Activated naive CD4-positive, alpha-beta T cell treated with anti-CD3 and anti-CD28 coated beads, Interleukin-2, amount 10 ng/mL, durations not matched to agents 7 days and 5 days (primary cell): Measurements from ENCODE around the gene AEBP2.

ENCODE experiments used
- CTCF ChIA-PET: fragments of 350-600 bp; sonication (Branson Sonifier 250); formaldehyde crosslinking; loops from one replicate; lab custom pipeline; 2021; ENCODE audit warnings: antibody characterized with exemption; lab: Charles Lee
- DNase-seq: peaks from one replicate; pipeline ENCODE4 v3.0.0-alpha.2; 2020
- H3K27ac Mint-ChIP-seq: one replicate; pipeline ENCODE4 v1.8.0; 2021; ENCODE audit warnings: mild to moderate bottlenecking, moderate library complexity, mixed read lengths
- H3K27me3 Mint-ChIP-seq: one replicate; pipeline ENCODE4 v1.8.0; 2021; ENCODE audit warnings: mild to moderate bottlenecking, mixed read lengths
- H3K36me3 Mint-ChIP-seq: one replicate; pipeline ENCODE4 v1.8.0; 2021; ENCODE audit warnings: mixed read lengths
- H3K4me1 Mint-ChIP-seq: one replicate; pipeline ENCODE4 v1.8.0; 2021; ENCODE audit warnings: mixed read lengths
- H3K4me3 Mint-ChIP-seq: one replicate; pipeline ENCODE4 v1.8.0; 2021; ENCODE audit warnings: mild to moderate bottlenecking, moderate library complexity, mixed read lengths
- H3K9me3 Mint-ChIP-seq: one replicate; pipeline ENCODE4 v1.8.0; 2021; ENCODE audit warnings: mixed read lengths

The AEBP2 gene

DNA sequence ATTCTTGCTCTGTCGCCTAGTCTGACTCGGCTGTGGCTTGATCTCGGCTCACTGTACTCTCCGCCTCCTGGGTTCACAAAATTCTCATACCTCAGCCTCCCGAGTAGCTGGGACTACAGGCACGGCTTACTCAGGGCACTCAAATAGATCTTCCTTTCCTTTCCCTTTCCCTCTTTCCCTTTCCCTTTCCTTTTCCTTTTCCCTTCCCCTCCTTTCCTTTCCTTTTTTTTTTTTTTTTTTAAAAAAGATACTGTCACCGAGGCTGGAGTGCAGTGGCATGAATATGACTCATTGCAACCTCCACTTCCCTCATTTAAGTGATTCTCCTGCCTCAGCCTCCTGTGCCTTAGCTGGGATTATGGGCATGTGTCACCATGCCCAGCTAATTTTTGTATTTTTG, 86.0 kb downstream of the AEBP2 start:
- H3K27me3 Mint-ChIP-seq = no peaks in the 10 kb centered on the region
- CTCF ChIA-PET = no interaction called here
- H3K4me3 Mint-ChIP-seq = no peak overlapping the region

DNA sequence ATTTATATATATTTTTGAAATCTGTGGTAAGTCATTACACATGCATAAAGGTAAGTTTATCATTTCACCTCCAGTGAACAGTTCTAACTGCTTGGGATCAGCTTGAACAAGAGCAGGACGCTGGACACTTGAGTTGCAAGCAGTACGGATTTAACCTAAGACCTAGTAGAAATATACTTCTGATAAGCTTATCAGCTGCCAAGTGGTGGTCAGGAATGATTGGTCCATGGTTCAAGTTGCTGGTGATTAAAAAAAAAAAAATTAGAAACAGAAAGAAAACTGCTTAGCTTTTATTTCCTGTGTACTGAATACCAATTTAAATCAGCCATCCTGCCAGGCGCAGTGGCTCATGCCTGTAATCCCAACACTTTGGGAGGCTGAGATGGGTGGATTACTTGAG, 88.6 kb downstream of the AEBP2 start:
- Mint-ChIP-seq H3K27me3 (no peaks in the 10 kb centered on the region), H3K27ac (no peak overlapping the region), H3K4me1 (peaks cover 21% of the 10 kb centered on the region), H3K36me3 (peaks cover 9% of the 10 kb centered on the region), H3K9me3 (no peaks in the 10 kb centered on the region), H3K4me3 (no peak overlapping the region)
- CTCF ChIA-PET = no interaction called here
- DNase-seq = no peak

More for the DNA sequence above, 86.0 kb downstream of the AEBP2 start:
- H3K36me3 Mint-ChIP-seq = peaks cover 7% of the 10 kb centered on the region
- no peaks in the 10 kb centered on the region for H3K9me3 Mint-ChIP-seq
- no peak overlapping the region for H3K27ac Mint-ChIP-seq
- DNase-seq = no peak
- H3K4me1 Mint-ChIP-seq = peaks cover 20% of the 10 kb centered on the region

DNA sequence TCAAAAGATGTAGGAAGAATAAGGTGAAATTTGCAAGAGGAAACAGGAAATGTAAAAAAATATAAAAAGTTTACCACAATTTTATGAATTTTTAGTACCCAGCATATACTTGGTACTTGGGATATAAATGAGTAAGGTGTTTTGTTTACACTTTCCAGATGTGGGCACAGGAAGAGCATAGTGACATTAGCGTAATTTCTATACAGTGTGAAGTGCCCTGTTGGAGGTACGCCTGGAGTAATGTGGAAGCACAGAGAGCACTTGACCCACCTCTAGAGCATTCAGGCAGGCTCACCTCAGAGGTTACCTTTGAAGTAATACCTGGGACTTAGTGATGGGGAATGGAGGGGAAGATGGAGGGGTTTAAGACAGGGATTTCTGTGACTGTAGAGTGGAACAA, 89.5 kb downstream of the AEBP2 start:
- Mint-ChIP-seq H3K27ac (no peak overlapping the region), H3K36me3 (peaks cover 13% of the 10 kb centered on the region), H3K27me3 (no peaks in the 10 kb centered on the region), H3K9me3 (peaks cover under 1% of the 10 kb centered on the region), H3K4me3 (no peak overlapping the region), H3K4me1 (peaks cover 21% of the 10 kb centered on the region)
- CTCF ChIA-PET = no interaction called here
- no peak for DNase-seq

DNA sequence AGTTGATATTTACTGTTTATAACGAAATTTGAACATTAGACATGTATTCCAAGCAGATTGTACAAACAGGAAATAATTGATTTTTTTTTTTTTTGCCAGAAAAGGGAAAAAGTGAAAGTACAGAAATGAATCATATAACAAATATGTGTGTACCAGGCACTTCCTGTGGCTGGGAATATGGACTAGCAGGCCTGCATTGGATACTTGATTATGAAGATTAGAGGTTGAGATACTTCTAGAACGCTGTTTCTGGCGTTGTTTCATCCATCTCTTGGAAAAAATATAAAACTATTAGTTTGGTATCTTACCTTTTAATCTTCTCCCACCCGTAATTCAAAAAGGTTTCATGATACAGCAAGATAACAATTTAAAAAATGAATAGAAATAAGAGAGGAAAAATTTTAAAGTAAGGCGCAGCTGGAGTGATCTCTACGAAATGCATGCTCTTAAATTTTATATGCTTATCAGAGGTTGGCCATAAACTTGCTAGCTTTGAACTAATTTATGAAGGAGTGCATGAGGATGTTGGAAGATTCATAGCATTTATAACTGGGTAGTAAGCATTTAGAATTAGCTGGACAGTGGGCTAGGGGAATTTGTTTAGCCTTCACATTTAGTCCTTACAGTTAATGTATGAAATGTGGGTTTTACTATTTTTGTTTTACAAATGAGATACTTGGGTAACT, 90.8 kb downstream of the AEBP2 start:
- peaks cover 16% of the 10 kb centered on the region for H3K36me3 Mint-ChIP-seq
- H3K4me1 Mint-ChIP-seq = peaks cover 22% of the 10 kb centered on the region
- peaks cover 6% of the 10 kb centered on the region for H3K9me3 Mint-ChIP-seq
- CTCF ChIA-PET = no interaction called here
- H3K27me3 Mint-ChIP-seq = no peaks in the 10 kb centered on the region
- no peak overlapping the region for H3K27ac Mint-ChIP-seq
- DNase-seq = no peak
- H3K4me3 Mint-ChIP-seq = no peak overlapping the region

DNA sequence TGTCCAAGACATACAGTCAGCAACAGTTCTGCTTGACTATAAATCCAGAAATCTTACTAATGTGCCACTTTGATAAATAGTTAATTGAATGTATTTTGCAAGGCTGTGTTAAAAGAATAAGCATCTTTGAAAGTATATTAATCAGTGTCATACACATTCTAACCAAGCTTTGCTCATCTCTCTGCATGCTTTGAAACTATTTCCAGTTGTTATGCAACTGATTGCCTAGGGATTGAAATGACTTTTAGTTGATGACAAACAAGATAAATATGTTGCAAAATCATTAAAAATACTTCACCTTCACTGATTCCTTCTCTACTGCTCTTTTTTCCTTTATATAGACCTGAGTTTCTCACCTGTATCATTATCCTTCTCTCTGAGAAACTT, 91.3 kb downstream of the AEBP2 start:
- H3K27ac Mint-ChIP-seq = no peak overlapping the region
- peaks cover 11% of the 10 kb centered on the region for H3K9me3 Mint-ChIP-seq
- peaks cover 21% of the 10 kb centered on the region for H3K36me3 Mint-ChIP-seq
- H3K27me3 Mint-ChIP-seq = no peaks in the 10 kb centered on the region
- no peak for DNase-seq
- H3K4me1 Mint-ChIP-seq = peaks cover 24% of the 10 kb centered on the region
- no peak overlapping the region for H3K4me3 Mint-ChIP-seq
- CTCF ChIA-PET = no interaction called here

DNA sequence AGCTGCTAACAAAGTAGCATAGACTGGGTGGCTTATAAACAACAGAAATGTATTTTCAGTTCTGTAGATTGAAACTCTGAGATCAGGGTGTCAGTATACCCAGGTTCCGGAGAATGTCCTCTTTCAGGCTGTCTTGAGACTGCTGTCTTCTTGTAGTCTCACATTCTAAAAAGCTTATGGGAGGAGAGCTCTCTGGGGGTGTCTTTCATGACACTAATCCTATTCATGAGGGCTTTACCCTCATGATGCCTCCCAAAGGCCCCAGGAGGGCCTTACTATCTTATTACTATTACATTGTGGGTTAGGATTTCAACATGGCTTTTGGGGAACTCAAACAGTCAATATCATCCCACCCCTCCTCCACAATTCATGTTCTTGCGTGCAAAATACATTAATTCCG, 94.3 kb downstream of the AEBP2 start:
- Mint-ChIP-seq H3K27ac (no peak overlapping the region), H3K4me1 (peaks cover 19% of the 10 kb centered on the region), H3K4me3 (no peak overlapping the region), H3K36me3 (peaks cover 22% of the 10 kb centered on the region), H3K27me3 (no peaks in the 10 kb centered on the region), H3K9me3 (peaks cover 16% of the 10 kb centered on the region)
- CTCF ChIA-PET = no interaction called here
- no peak for DNase-seq

DNA sequence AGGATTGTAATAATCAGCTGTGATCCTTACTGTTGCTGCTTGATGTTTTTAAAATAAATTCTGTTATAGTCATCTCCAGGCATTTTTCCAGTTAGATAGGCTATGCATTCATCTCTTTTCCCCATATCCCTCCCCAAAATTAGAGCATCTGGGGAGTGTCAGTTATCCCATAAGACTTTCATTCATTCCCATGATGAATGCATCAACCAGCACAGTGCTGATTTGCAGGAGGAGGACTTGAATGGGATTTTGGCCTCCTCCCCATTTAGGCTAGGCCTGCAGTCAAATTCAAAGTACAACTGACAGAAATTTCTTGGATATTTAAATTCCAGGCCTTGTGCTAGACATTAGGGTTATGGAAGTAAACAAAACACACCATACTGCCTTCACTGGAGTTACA, 99.8 kb downstream of the AEBP2 start:
- CTCF ChIA-PET = interaction anchor here (1.4 kb wide), 1 partner anchor 24 kb away, joined by 3 read pairs; no protein-coding TSS in a partner anchor
- H3K36me3 Mint-ChIP-seq = peaks cover 19% of the 10 kb centered on the region
- H3K27ac Mint-ChIP-seq = no peak overlapping the region
- no peak for DNase-seq
- no peaks in the 10 kb centered on the region for H3K27me3 Mint-ChIP-seq
- no peak overlapping the region for H3K4me3 Mint-ChIP-seq
- H3K4me1 Mint-ChIP-seq = peaks cover 3% of the 10 kb centered on the region
- H3K9me3 Mint-ChIP-seq = peaks cover 15% of the 10 kb centered on the region

DNA sequence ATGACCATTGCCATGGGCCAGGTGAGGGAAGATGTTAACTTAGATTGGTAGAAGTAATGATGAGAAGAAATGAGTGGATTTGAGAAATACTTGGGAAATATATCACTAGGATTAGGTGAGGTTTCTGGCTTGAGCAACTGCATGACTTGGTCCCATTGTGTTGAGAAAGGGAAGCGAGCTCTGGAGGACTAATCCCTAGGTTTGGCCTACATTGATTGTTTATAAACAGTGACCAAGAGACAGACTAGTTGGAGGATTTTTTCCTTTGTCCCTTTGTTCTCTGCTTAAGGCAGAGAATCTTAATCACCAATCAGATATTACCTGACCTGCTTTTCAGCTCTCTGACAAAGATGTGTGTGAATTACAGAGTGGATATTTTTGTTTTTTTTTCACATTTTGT, 100.5 kb downstream of the AEBP2 start:
- DNase-seq = no peak
- peaks cover 13% of the 10 kb centered on the region for H3K9me3 Mint-ChIP-seq
- no peak overlapping the region for H3K27ac Mint-ChIP-seq
- no peaks in the 10 kb centered on the region for H3K27me3 Mint-ChIP-seq
- H3K4me1 Mint-ChIP-seq = peaks cover 3% of the 10 kb centered on the region
- CTCF ChIA-PET = interaction anchor here (1.4 kb wide), 1 partner anchor 25 kb away, joined by 3 read pairs; no protein-coding TSS in a partner anchor
- H3K4me3 Mint-ChIP-seq = no peak overlapping the region
- peaks cover 22% of the 10 kb centered on the region for H3K36me3 Mint-ChIP-seq

DNA sequence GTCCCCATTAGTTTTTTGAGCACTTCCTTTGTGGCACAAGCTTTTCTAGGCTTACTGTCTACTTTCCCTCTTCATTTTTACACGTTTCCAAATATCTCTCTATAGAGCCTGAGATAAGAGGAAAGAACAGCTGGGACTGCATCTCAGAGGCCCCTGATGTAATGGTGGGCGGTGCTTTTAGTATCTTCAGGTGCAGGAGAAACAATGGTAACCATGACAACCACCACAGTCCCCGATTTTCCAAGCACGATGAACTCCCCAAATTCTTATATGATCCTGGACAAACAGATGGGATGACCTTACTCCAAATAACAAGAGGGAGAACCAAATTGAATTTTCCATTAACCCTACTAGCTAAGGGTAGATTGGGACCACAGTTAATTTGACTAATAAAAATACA, 103.3 kb downstream of the AEBP2 start:
- no peaks in the 10 kb centered on the region for H3K4me1 Mint-ChIP-seq
- no peaks in the 10 kb centered on the region for H3K9me3 Mint-ChIP-seq
- DNase-seq = no peak
- H3K27ac Mint-ChIP-seq = no peak overlapping the region
- H3K36me3 Mint-ChIP-seq = peaks cover 11% of the 10 kb centered on the region
- no peak overlapping the region for H3K4me3 Mint-ChIP-seq
- CTCF ChIA-PET = interaction anchor here (0.9 kb wide), 1 partner anchor 23 kb away, joined by 3 read pairs; no protein-coding TSS in a partner anchor
- no peaks in the 10 kb centered on the region for H3K27me3 Mint-ChIP-seq

DNA sequence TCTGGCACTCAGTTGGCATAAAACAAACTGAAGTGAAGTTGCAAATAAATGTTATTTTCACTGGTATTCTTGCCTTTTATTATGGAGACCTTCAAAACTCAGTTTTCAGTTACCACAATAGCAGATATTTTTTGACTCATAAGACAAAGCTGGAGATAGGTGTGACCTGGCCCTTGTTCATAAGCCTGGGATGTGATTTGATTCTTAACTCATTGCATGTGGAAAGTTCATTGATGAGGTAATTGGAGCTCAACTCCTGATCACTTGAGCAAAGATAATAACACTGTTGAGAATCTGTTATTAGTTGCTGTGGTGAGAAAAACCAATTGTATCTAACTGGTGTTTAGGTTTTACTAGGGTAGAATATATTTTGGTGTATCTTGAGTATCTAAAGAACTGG, 105.1 kb downstream of the AEBP2 start:
- no peak overlapping the region for H3K27ac Mint-ChIP-seq
- CTCF ChIA-PET = no interaction called here
- H3K4me1 Mint-ChIP-seq = no peaks in the 10 kb centered on the region
- no peaks in the 10 kb centered on the region for H3K27me3 Mint-ChIP-seq
- peaks cover 11% of the 10 kb centered on the region for H3K36me3 Mint-ChIP-seq
- H3K9me3 Mint-ChIP-seq = no peaks in the 10 kb centered on the region
- DNase-seq = no peak
- H3K4me3 Mint-ChIP-seq = no peak overlapping the region

DNA sequence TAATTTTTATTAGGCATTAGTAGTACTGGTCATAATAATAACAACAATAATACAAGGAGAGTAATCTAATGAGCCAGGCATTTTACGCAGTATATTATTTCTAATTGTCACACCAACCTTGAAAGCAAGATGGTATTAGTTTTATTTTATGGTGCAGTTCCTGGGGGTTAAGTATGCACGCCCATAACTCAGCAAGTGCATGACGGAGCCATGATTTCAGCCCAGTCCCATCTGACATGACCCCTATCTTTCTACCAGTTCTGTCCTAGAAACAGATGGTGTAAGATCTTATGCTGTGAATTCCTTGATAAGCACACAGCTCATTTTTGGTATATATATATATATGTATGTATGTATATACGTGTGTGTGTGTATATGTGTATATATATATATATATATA, 106.0 kb downstream of the AEBP2 start:
- Mint-ChIP-seq H3K4me3 (no peak overlapping the region), H3K9me3 (no peaks in the 10 kb centered on the region), H3K36me3 (peaks cover 11% of the 10 kb centered on the region), H3K4me1 (no peaks in the 10 kb centered on the region), H3K27ac (no peak overlapping the region), H3K27me3 (no peaks in the 10 kb centered on the region)
- no peak for DNase-seq
- CTCF ChIA-PET = no interaction called here

DNA sequence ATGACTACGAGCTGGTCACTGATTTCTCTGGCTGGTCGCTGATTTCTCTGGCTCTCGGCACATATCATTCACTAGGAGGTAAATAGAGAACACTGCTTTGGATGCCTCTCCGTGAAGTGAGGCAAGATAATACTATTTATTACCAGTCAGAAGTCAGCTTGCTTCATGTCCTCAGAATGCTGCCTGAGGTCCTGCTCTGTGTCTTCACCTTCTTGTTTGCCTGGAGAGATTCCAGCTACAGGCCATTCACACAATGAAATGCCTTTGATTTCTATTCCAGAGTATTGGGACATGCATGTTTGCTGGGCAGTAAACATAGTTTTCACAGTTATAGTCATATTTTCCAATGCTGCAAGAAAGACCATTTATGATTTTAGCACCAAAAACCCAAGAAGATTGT, 106.7 kb downstream of the AEBP2 start:
- no peak overlapping the region for H3K27ac Mint-ChIP-seq
- H3K27me3 Mint-ChIP-seq = no peaks in the 10 kb centered on the region
- H3K4me3 Mint-ChIP-seq = no peak overlapping the region
- H3K9me3 Mint-ChIP-seq = no peaks in the 10 kb centered on the region
- CTCF ChIA-PET = interaction anchor here (0.7 kb wide), 1 partner anchor 14 kb away, joined by 3 read pairs; no protein-coding TSS in a partner anchor
- H3K36me3 Mint-ChIP-seq = peaks cover 11% of the 10 kb centered on the region
- peaks cover under 1% of the 10 kb centered on the region for H3K4me1 Mint-ChIP-seq
- no peak for DNase-seq

DNA sequence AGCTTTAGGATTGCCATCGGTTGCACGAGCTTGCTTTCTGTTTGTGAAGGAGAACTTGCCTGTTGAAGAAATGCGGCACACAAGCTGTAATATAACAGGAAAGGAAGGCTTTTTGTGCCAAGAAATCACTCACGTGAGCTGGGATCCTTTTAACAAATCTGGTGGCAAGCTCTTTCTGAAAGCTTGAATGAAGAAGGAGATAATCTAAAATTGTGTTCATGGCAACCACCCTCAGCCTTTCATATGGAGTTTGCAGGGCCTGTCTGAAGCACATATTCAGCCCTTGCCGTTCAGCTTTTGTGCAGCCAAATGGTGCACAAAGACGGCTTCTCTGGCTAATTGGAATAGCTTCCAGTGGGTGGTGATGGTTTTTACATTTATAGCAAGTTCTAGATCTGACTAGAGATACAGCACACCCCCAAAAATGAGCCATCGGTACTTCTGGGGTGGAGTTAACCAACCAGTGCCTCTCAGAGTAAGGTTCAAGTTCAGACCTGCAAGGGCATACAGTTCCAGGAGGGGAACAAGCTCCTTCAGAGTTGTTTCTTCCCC, 107.4 kb downstream of the AEBP2 start:
- Mint-ChIP-seq H3K27ac (no peak overlapping the region), H3K4me1 (peaks cover 3% of the 10 kb centered on the region), H3K36me3 (peaks cover 11% of the 10 kb centered on the region), H3K9me3 (no peaks in the 10 kb centered on the region), H3K27me3 (no peaks in the 10 kb centered on the region), H3K4me3 (no peak overlapping the region)
- no peak for DNase-seq
- CTCF ChIA-PET = no interaction called here

DNA sequence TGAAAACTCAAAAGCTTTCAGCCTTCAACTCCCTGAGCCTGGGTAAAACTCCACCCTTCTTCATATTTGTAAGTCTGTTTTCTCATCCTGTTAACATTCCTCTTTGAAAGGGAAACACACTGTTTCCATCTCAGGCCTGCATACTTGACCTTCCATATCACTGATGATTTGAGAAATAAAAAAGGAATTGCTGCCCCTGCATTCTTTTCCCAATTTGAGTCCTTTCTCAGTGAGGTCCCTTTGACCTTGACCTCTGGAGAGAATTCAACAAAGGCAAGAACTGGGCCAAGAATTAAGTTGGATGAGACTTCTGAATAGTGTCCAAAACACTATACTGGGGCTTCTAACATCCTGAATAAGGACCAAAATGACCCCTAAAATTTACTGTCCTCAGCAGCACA, 108.0 kb downstream of the AEBP2 start:
- no peak for DNase-seq
- H3K4me1 Mint-ChIP-seq = peaks cover 7% of the 10 kb centered on the region
- no peak overlapping the region for H3K27ac Mint-ChIP-seq
- peaks cover 11% of the 10 kb centered on the region for H3K36me3 Mint-ChIP-seq
- H3K4me3 Mint-ChIP-seq = no peak overlapping the region
- CTCF ChIA-PET = no interaction called here
- no peaks in the 10 kb centered on the region for H3K9me3 Mint-ChIP-seq
- no peaks in the 10 kb centered on the region for H3K27me3 Mint-ChIP-seq

DNA sequence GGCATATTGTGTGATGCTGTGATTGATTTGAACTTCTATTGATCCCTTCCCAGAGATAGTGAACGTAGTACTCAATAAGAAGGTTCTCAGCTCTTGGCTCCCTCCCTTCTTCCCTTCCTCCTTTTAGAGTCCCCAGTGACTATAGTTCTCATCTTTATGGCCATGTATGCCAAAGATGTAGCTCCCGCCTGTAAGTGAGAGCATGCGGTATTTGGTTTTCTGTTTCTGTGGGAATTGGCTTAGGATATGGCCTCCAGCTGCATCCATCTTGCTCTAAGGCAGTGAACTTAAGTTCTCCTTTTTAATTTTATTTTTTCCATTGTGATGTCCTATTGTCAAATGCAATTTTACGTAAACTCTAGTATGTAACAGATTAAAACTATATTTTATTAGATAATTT, 109.5 kb downstream of the AEBP2 start:
- H3K4me1 Mint-ChIP-seq = peaks cover 23% of the 10 kb centered on the region
- H3K27ac Mint-ChIP-seq = no peak overlapping the region
- no peaks in the 10 kb centered on the region for H3K27me3 Mint-ChIP-seq
- H3K9me3 Mint-ChIP-seq = no peaks in the 10 kb centered on the region
- no peak for DNase-seq
- no peak overlapping the region for H3K4me3 Mint-ChIP-seq
- CTCF ChIA-PET = no interaction called here
- H3K36me3 Mint-ChIP-seq = peaks cover 7% of the 10 kb centered on the region
